ENCODE data around the gene MAP3K8.
"Not testable (repeated sequence)": the region's sequence is repeated elsewhere in the genome, so short reads cannot be mapped to it uniquely, and the experiment has no call there.

- not testable (repeated sequence) for TF ChIP-seq POLR2A, EP300 (IDR thresholded peaks at IDR 0.05)
Observed at GRCh38 chr10:30475515-30475914, 41.5 kb downstream of the MAP3K8 start.

All from gastroesophageal sphincter (tissue), 2 donors.